GM21390 (cell line): ENCODE data around the gene STPG3.

Experiments
- ATAC-seq: cut with Tn5 transposase; IDR thresholded peaks from one replicate; pipeline ENCODE4 v1.9.1; 2021; ENCODE audit not compliant: unreplicated experiment

STPG3 gene

DNA sequence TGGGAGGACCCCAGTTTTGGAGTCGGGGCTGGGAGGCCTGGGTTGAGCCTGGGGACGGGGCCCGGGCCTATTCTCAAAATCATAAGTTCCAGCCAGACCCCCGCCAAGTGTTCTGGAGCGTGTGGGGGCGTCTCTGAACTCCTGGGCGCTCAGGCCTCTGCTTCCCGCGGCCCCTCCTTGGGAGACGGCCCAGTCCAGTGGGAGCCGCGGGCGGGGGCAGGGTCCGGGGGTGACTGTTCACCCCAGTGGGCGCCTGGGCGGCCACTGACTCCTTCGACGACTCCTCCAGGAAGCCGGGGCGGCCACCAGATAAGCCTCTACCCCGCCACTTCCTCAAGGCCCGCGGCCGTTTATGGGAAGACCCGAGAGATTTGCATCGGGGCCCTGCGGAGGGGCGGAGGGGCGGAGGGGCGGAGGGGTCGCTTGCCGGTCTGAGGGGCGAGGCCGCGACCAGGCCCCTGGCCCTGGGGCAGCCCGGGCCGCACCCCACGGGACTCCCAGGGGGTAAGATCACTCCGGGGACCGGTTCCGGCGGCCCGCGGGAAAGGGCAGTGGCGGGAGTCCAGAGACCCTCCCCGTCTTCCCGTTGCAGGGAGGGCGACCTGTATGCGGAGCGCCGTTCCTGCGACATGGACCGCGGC lies 27.1 kb downstream of the STPG3 start:
- ATAC-seq: no peak

DNA sequence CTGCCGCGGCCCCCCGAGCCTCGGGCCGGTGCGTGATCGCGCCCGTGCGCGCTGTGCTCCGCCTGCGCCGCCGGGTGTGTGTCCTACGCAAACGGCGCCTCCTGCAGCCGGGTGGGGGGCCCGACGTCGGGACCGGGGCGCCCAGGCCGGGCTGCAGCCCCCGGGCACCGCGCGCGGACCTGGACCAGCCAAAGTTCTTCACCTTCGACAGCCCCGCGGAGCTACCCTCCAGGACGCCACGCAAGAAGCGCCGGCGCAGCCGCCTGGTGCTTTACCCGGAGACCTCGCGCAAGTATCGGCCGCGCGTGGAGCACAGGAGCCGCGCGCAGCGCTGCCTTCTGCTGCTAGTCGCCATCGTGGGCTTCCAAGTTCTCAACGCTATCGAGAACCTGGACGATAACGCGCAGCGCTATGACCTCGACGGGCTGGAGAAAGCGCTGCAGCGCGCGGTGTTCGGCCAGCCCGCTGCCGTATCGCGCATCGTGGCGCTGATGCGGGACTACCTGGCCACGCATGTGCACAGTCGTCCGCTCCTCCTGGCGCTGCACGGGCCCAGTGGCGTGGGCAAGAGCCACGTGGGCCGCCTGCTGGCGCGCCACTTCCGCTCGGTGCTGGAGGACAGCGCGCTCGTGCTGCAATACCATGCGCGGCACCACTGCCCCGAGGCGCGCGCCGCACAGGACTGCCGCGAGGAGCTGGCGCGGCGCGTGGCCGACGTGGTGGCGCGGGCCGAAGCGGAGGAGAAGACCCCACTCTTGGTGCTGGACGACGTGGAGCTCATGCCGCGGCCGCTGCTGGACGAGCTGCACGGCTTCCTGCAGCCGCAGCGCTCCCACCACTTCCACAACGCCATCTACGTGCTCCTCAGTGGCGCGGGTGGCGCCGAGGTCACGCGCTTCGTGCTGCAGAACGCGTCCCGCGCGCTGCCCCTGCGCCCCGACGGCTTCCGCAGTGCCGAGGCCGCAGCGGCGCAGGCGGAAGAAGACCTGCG lies 27.9 kb downstream of the STPG3 start:
- no peak for ATAC-seq

DNA sequence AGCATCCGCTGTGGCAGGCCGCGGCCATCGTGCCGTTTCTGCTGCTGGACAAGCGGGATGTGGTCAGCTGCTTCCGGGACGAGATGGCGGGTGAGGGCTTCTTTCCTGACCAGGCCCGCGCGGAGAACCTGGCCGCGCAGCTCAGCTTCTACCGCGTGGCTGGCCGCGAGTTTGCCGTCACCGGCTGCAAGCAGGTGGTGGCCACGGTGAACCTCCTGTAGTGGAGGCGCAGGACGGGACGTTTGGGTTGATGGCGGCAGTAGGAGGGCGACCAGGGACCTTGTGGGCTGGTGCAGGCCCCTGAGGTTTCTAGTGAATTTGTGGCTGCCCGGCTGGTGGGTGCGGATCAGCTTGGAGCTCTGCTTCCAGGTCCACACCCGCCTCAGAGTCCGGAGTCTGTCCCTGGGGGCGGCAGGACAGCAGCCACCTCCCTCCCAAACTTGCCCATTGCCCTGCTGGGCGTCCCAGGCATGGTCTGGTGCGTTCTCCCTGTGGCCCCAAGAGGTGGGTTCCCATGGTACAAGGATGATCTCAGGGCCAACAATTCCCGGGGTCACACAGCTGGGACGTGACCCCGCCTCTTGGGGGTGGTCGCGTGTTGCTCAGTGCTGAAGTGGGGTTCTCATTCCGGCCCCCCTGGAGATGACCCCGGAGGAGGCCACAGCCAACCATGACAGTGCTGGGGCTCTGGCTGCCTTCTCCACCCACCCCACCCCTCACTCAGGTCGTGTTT lies 28.8 kb downstream of the STPG3 start:
- no peak for ATAC-seq

DNA sequence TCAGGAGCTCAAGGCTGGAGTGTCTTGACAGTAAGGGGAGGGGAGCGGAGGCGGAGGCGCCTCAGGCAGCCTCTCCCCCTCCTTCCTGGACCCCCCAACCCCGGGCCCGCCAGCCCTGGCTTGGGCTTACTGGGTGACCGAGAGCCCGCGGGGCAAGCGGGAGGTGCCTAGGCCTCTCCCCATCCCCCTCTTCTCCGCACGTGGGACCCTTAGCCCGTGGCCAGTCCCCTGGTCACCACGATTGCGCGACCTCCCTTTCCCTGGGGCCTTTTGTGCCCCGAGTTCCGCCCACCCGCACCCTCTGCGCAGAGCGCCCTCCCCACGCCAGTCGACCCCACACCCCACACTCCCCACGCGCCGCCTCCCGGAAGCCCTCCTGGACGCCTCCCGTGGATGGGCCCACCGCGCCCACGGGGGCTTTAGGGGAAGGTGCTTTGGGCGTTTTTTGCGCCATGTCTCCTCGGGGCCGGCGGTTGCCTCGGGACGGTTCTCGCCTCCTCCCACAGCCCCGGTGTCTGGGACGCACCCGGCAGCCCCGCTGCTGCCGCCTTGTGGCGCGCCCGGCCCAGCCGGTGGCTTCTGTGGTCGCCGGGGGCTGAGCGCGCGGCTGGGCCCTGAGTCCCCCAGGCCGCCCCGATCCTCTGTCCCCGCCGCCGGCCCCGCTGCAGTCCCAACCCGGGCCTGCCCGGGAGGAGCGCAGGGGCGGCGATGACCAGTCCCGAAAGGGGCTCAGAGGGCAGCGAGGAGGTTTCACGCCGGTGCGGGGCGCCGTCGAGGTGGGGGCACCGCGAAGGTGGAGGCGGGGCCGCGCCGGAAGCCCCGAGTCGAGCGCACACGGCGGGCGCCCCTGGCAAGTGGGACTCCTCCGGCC lies 29.6 kb downstream of the STPG3 start:
- no peak for ATAC-seq

DNA sequence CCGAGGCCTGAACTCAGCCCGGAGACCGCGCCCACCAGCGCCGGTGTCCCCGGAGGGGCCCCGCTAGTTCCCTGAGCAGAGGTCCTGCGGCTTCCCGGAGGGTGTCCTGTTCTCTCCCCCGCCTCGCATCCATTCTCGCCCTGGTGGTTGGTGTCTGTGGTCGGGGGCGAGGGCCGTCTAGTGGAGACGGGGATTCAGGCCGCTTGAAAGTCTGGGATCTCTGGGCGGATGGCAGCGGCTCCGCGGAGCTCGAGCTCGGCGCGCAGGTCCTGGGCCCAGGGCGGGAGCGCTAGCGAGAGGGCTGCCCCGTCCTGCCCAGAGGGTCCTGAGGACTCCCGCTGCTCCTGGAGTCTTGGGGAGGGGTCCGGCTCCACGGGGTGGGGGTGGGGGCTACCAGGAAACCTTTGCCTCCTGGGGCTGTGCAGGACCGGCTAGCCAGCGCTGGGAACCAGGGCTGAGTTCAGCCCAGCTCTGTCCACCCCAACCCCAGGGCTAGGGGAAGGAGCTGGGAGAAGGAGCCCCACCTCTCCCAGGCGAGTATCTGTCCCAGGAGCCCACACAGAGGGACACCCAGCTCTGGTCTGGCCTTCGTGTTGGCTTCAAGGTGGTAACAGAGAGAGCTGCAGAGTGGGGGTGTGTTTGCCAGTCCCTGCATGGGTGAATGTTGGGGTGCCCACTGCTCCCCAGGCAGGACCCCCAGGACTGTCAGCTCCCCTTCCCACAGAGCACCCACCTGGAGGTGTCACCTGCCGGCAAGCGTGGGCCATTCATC lies 30.4 kb downstream of the STPG3 start:
- ATAC-seq: no peak

DNA sequence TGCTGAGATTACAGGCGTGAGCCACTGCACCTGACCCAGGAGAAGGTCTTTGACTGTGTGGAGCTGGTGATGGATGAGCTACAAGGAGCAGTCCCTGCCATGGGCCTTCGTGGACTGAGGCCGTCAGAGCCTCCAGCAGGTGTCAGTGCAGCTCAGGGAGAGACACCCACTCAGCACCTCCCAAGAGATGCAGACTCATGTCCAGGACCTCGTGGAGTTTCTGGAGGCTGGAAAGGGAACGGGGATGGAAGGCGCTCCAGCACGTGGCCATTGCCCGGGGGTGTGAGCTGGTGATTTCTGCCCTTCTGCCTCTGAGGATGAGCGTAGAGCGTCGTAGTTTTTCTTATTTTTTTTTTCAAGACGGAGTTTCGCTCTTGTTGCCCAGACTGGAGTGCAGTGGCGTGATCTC lies 35.9 kb downstream of the STPG3 start:
- no peak for ATAC-seq

DNA sequence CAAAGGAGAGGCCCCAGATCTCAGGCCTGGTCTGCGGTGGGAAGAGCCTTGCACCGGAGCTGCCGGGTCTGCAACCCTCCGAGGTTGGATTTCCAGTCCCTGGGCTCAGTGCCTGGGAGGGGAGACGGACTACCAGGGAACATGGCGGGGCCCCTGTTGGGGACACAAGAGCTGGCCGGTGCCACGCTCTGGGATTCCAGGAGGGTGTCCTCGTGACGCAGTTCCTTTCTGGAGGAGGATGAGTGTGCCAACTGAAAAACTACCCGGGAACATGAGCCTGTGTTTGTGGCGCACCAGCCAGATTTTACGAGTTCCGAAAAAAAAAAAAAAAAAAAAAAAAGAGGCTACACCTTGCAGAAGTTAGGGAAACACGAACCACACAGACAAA lies 42.0 kb downstream of the STPG3 start:
- ATAC-seq: no peak

DNA sequence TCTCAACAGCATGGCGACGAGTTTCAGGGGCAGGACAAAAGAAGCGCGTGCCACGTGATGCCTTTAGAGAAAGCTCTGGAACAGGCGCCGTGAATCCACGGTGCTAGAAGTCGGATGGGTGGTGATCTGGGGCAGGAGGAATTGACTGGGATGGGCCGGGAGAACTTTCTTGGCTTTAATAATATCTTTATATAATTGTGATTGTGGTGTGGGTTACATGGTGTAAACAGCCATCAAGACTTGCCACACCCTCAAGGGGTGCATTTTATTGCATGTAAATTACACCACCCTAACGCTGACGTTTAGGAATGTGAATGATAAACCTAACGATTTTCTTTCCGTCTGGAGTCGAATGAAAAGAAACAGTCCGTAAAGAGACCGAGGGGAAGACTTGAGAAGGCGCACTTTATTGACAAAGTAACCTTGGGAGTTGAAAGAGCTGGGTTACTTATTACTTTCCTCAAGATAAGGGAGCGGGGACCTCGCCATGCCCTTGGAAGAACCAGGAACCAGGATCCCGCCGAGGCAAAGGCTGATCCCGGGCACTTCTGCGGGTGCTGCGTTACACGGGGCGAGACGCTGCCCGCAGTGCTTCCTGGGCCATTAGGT lies 42.5 kb downstream of the STPG3 start:
- no peak for ATAC-seq

DNA sequence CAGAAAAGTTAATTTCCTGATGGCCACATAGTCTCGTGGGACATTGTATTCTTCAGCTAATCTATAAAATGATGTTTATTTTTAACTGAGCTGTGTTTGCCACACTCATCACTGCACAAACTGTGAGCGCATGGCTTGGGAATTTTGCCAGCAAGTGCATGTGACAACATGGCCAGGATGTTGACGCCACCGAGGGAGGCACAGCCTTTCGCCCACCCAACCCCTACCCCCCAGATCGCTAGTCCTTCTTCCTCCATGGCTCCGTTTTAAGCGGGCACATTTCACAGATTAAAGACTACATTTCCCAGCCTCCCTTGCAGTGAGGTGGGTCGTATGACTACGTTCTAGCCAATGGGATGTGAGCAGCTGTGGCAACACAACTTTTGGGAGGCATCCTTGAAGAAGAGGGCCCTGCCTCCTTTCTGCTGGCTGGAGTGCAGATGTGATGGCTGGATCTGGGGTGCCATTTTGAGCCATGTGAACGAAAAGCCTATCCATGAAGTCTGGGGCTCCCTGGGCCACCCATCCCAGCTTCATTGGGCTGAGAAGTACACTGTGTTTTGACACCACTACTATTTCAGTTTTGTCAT lies 43.1 kb downstream of the STPG3 start:
- ATAC-seq: no peak

DNA sequence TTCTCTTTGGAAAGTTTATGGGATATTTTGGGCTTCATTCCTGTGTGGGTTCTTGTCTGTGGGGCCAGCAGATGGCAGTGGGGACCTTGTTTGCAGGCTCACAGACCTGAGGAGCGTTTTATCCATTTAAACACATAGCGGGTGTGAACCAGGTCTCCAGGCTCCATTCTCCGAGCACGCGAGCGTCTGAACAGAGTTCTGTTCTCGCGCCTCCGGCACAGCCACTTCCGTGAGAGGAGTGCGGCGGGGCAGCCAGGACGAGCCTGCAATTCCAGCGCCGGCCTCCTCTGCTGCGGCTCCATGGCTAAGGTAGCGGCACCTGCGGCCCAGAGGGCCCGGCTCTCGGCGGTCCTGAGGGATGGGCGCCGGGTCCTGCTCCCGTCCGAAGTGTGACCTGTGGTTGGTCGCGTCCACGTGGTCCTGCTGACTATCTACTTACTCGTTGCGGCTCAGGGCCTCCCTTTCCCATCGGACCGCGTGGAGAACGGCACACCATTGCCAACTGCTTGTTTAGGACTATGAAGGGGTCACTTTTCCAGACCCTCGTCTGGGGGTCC lies 43.7 kb downstream of the STPG3 start:
- ATAC-seq: no peak

DNA sequence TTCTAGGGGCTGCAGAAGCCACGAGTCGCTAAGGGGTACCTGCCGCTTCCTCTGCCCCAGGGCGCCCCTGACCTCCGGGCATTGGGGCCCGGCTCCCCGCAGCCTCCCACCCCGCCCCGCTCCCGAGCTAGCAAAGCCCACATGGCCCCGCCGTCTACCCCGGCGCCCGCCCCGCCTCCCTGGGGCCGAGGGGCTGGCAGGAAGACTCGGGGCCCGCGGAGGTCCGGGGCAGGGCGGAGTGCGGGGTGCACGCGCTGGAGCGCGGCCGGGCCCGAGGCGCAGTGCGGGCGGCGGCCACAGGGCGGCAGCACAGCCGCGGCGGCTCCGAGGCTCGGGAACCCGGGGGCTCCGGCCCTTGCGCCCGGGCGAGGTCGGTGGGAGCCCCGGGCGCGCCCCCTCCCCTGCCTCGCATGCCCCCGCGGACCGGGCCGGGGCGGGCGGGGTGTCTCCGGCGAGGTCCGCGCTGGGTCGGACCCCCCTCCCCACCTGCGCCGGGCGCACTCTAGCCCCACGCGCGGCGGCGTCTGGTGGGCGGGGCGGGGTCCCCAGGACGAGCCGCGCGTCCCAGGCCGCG lies 44.2 kb downstream of the STPG3 start:
- ATAC-seq: no peak

DNA sequence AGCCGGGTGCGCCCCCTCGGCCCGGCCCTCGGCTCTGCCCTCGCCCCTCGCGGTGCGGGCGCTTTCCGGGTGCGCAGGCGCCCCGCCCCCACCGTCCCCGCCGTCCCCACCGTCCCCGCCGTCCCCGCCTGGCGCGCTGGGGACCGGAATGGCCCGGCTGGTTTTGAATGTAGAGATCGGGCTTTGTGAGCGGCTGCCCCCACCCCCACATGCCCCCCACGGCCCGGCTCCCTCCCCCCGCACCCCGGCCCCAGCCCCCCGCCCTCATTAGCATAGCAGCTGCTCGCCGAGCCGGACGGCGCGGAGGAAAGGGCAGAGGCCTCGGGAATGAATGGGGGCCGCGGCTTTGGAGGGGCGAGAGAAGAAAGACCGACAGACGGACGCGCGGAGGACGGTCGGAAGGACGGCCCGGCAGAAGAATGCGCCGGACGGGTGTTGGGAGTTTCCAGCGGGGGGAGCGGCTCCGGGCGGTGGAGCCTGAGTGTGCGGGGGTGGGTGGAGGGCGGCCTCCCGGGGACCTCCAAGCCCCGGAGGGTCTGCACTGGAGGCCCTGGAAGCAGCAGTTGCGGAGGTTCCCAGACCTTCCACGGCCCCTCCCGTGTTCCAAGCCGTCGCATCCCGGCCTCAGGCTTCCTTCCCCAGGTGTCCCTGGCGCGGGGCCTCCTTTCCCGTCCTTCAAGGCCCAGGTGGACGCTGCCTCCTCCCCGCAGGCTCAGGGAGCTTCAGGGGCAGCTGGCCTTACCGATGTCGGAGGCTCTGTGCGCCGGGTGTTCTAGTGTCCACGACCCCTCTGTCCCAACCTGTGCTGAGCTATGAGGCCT lies 45.0 kb downstream of the STPG3 start:
- ATAC-seq: no peak

DNA sequence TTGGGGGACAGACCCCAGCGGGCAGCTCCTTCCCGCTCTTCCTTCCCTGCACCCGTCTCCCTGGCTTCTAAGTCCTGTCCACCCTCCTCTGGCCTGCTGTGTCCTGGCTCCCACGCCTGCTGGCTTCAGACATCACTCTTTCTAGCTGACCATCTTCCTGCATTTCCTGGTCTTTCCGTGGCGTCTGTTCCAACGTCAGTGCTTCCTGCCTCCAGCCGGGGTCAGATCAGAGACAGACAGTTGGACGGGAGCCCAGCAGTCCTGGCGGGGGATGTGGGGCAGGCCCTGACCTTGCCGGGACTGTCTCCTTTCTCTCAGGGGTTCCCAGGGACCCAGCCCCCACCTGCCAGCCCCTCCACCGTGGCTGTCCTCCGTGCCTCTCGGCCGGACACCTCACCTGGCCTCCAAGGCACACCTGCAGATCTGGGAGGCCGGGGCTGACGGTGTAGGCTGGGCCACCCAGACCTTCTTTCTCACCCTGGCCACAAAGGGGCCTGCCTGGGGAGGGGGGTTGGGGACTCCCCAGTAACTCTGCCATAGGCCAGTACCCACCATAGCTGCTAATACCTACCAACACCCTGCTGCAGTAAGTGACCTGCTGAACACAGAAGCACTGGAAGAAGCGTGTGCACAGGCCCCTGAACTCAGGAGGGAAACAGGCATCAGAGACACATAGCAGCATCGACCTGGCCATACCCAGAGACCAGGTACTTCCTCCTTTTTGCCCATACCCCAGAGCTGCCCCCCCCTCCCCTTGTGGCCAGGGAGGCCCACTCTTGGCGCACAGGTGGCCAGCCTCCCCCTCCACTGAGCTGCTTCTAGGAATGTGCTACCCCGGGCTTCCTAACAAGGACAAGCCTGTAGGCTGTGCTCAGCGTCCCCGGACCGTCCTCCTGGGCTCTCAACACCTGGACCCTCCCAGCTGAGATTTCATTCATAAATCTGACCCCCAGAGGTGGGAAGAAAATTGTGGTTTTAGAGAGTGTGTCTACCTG lies 45.9 kb downstream of the STPG3 start:
- ATAC-seq: no peak

DNA sequence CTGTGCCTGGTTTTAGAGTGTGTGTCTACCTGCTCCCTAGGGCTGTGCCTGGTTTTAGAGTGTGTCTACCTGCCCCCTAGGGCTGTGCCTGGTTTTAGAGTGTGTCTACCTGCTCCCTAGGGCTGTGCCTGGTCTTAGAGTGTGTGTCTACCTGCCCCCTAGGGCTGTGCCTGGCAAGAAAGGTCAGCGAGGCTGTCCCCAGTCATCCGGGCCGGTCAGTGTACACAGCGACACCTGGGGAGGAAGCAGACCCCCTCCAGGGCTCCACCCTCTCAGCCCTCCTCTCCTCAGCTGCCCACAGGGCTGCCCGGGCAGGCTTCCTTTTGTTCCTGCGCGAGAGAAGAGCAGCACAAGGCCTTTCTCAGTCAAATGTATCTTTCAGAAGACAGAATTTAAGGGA lies 46.9 kb downstream of the STPG3 start:
- ATAC-seq: no peak

DNA sequence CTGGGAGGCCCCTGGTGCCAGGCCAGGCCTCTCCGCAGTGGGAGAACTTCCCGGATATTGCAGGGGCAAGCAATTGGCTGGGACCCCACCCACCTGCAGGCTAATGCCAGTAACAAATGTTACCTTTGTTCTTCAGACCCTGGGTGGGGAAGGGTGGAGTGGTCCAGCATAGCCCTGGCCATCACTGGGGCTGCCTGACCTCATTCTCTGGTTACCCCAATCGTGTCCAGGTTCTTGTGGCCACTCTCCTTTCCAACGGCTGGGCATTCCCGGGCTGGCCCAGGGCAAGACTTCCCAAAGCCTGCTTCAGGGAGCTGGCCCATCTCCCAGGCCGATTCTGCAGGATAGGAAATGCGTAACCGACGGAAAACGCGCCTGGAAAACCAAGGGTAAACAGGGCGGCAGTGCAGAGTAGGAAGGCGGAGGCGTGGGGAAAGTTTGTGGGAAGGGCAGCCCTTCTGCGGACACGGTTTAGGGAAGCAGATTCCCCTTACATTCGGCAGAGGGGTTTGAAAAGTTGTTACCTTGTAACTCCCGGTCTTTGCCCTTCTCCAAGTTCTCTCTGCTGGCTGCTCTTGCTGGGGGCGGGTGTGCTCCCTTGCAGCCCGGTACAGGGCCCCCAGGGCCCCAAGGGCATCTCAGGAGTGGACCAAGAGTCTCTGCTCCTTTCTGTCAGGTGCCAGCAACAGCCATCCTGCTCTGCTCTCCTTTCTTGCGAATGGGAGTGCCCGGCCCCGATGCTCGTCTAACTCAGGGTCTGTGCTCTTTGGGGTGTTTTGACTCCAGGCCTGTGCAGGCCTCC lies 47.5 kb downstream of the STPG3 start:
- ATAC-seq: no peak

DNA sequence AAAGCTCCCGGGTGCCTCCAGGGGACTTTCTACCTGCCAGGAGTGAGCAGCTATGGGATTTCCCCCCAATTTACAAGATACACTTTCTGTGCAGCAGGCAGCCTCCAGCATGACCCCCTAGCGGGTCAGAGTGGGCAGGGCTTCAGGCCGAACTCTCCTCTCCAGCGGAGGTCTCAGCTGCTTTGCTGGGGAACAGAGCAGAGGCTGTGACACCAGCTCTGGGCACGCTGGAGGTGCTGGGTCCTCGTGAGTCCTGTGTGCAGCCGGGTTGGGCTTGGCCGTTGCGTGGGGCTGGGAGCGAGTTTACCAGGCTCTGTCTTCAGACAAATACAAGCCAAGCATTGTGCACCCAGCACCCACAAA lies 48.1 kb downstream of the STPG3 start:
- ATAC-seq: no peak
